ENCODE results near the gene MAGI1. TPM values are rescaled to one million over a fixed set of nuclear protein-coding genes. Genes with fewer than 3 reads are reported as not detected.
"Not testable (repeated sequence)": the region's sequence is repeated elsewhere in the genome, so short reads cannot be mapped to it uniquely, and the experiment has no call there.

MAGI1 gene
- total RNA-seq, 1 donor from 2014 or later, result 10.8 TPM

DNA sequence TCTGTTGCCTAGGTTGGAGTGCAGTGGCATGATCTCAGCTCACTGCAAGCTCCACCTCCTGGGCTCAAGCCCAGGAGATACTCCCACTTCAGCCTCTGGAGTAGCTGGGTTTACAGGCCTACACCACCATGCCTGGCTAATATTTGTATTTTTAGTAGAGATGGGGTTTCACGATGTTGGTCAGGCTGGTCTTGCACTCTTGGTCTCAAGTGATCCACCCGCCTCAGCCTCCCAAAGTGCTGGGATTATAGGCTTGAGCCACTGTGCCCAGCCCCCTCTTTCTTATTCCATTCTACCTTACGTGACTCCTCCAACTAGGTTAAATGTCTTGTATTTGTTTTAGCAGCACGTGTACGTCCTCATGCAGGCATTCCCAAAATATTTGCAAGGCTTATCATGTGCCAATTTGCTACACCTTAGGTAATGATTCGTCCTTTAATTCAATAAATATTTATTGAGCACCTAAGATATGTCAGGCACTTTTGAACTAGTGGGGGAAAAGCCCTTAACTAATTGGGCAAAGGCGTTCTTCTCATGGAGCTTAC, 14.9 kb upstream of the MAGI1 start:
- H3K36me3 Mint-ChIP-seq (ENCODE audit: low read depth), result no peaks in the 10 kb centered on the region
- intact Hi-C loops (cut with micrococcal nuclease), result no loop called here
- no peaks in the 10 kb centered on the region for H3K27me3 Mint-ChIP-seq (ENCODE audit: low read depth)
- H3K4me1 Mint-ChIP-seq (ENCODE audit: low read depth), result no peaks in the 10 kb centered on the region
- H3K9me3 Mint-ChIP-seq, result no peaks in the 10 kb centered on the region
- H3K4me3 Mint-ChIP-seq (ENCODE audit: low read depth), result no peak overlapping the region
- DNase-seq (ENCODE audit: low spot score), result no peak
- H3K27ac Mint-ChIP-seq, result no peak overlapping the region

DNA sequence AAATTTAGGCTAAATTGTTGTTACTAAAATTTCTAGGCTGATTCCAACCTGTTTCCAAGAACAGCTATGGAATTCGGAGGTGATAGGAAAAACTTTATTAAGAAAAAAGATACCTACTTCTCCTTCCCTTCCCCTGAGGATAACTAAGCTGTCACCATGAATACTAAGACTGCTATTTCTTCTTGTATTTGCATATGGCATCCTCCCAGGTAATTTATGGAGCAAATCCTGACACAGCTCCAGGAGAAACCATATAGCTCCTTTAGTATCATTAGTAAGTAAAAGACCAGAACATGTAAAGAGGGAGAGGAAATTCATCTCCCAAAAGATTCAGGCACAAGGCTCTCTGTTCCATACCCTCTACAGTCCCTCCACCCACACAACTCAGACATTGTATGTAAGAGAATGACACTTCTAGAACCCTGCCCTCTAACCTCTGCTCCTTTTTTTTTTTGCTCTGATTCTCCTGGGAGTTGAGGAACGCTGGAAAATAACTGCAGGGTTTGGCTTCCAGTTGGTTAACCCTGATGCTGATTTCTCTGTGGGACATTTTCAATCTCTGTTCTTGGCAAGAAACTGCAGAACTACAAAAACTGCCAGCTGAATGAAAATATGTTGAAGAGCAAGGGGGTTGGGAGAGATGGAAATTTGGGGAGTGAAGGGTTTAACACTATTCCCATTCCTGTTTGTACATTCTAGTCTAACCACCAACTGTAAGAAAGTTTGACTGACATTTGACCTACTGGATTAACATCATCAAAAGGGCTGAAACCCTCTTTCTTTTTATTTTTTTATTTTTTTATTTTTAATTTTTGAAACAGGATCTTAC, 14.2 kb upstream of the MAGI1 start:
- no peaks in the 10 kb centered on the region for H3K27me3 Mint-ChIP-seq (ENCODE audit: low read depth)
- no peaks in the 10 kb centered on the region for H3K36me3 Mint-ChIP-seq (ENCODE audit: low read depth)
- H3K9me3 Mint-ChIP-seq, result no peaks in the 10 kb centered on the region
- no peak overlapping the region for H3K4me3 Mint-ChIP-seq (ENCODE audit: low read depth)
- H3K4me1 Mint-ChIP-seq (ENCODE audit: low read depth), result no peaks in the 10 kb centered on the region
- H3K27ac Mint-ChIP-seq, result no peak overlapping the region
- intact Hi-C loops (cut with micrococcal nuclease), result no loop called here
- no peak for DNase-seq (ENCODE audit: low spot score)

DNA sequence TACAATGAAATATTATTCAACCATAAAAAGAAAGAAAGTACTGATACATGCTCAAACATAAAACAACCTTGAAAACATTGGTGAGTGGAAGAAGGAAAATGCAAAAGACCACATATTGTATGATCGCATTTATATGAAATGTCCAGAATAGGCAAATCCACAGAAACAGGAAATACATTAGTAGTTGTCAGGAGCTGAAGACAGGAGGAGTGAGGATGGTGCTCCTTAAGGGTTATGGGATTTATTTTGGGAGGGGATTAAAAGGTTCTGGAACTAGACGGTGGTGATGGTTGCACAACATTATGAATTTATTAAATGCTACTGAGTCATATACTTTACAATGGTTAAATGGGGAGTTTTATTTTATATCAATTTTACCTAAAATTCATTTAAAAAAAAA, 12.1 kb upstream of the MAGI1 start:
- H3K36me3 Mint-ChIP-seq (ENCODE audit: low read depth), result no peaks in the 10 kb centered on the region
- no peak overlapping the region for H3K4me3 Mint-ChIP-seq (ENCODE audit: low read depth)
- intact Hi-C loops (cut with micrococcal nuclease), result no loop called here
- H3K27ac Mint-ChIP-seq, result no peak overlapping the region
- DNase-seq (ENCODE audit: low spot score), result no peak
- H3K27me3 Mint-ChIP-seq (ENCODE audit: low read depth), result no peaks in the 10 kb centered on the region
- H3K4me1 Mint-ChIP-seq (ENCODE audit: low read depth), result no peaks in the 10 kb centered on the region
- no peaks in the 10 kb centered on the region for H3K9me3 Mint-ChIP-seq

DNA sequence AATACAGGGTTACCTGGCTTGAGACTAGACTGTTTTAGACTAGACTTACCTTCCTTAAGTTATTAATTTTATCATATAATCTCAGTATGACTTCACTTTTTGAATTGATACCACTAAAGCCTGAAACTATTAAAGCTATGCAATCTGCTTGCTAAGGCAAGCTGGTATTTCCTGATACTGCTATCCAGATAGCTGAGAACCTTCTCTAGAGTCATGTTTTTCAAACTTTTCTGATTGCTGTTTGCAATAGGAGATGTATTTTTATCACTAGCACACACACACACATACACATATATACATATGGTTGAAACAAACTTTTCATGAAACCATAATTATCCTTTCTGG, 9.3 kb upstream of the MAGI1 start:
- Mint-ChIP-seq H3K9me3 (no peaks in the 10 kb centered on the region), H3K4me3 (ENCODE audit: low read depth) (no peak overlapping the region), H3K4me1 (ENCODE audit: low read depth) (no peaks in the 10 kb centered on the region), H3K27ac (no peak overlapping the region), H3K27me3 (ENCODE audit: low read depth) (peaks cover 7% of the 10 kb centered on the region), H3K36me3 (ENCODE audit: low read depth) (no peaks in the 10 kb centered on the region)
- DNase-seq (ENCODE audit: low spot score), result no peak
- intact Hi-C loops (cut with micrococcal nuclease), result no loop called here

DNA sequence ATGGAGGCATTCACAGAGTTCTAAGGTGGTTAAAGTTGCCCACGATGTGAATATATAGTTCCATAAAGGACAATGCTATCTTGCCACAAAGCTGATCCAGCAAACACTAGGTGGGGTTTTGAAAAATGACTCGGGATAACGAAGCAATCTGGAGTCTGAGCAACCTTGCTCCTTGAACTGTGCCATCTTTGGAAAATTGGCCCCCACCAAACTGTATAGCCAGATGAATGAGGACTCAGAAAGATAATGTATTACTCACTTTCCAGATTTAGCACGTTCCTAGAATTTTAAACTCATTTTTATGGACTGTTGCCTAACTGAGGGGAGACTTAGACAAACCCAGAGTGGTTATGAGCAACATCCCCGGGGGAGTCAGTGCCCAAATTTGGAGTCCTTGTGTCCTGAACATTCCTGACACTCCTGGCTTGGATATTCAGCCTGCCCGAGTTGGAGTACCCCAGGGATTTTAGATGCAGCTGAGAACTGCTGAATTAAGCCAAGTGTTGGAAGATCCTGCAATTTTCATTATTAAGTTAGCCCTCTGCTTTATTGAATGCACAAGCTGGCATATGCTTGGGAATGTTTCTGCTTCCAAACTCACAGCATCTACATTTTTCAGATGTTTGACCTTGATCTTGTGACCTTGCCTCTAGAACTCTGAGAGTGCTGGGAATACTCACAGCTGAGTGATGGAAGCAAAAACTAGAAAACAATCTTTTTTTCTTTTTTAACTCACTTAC, 8.8 kb upstream of the MAGI1 start:
- peaks cover 12% of the 10 kb centered on the region for H3K27me3 Mint-ChIP-seq (ENCODE audit: low read depth)
- intact Hi-C loops (cut with micrococcal nuclease), result no loop called here

DNA sequence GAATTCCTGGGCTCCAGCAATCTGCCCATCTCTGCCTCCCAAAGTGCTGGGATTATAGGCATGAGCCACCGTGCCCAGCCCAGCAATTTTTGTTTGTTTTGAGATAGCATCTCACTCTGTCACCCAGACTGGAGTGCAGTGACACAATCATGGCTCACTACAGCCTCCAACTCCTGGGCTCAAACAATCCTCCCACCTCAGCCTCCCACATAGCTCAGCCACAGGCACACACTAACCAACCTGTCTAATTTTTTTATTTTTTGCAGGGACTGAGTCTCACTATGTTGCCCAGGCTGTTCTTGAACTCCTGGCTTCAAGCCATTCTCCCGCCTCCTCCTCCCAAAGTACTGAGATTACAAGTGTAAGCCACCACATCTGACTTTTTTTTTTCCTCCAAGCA, 7.6 kb upstream of the MAGI1 start:
- H3K27ac Mint-ChIP-seq; H3K36me3 Mint-ChIP-seq (ENCODE audit: low read depth); DNase-seq (ENCODE audit: low spot score); H3K9me3 Mint-ChIP-seq; H3K4me3 Mint-ChIP-seq (ENCODE audit: low read depth); intact Hi-C loops (cut with micrococcal nuclease); H3K4me1 Mint-ChIP-seq (ENCODE audit: low read depth): not testable (repeated sequence)
- peaks cover 19% of the 10 kb centered on the region for H3K27me3 Mint-ChIP-seq (ENCODE audit: low read depth)

More for the DNA sequence above, 8.8 kb upstream of the MAGI1 start:
- Mint-ChIP-seq H3K36me3 (ENCODE audit: low read depth) (no peaks in the 10 kb centered on the region), H3K9me3 (no peaks in the 10 kb centered on the region), H3K4me1 (ENCODE audit: low read depth) (no peaks in the 10 kb centered on the region), H3K4me3 (ENCODE audit: low read depth) (no peak overlapping the region), H3K27ac (no peak overlapping the region)
- DNase-seq (ENCODE audit: low spot score), result no peak

DNA sequence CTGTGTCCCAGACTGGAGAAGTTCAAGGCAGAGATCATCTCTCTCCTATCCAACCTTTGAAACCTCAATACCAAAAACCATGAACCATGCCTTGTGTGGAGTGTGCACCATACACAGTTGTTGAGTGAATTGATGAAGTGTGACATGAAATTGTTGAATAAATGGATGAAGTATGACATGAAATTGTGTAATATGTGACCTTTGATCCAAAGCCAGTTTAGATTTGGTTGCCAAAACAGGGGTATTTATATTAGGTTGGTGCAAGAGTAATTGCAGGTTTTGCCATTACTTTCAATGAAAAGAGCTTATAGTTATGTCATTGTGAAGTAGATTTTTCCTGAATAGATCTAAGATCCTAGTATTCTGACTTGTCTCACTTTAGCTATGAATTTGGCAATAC, 3.1 kb upstream of the MAGI1 start:
- no peaks in the 10 kb centered on the region for H3K36me3 Mint-ChIP-seq (ENCODE audit: low read depth)
- H3K27me3 Mint-ChIP-seq (ENCODE audit: low read depth), result peaks cover 55% of the 10 kb centered on the region
- H3K4me3 Mint-ChIP-seq (ENCODE audit: low read depth), result no peak overlapping the region
- no peak for DNase-seq (ENCODE audit: low spot score)
- no peaks in the 10 kb centered on the region for H3K9me3 Mint-ChIP-seq
- intact Hi-C loops (cut with micrococcal nuclease), result loop anchor here (5.0 kb wide), 1 partner anchor 255 kb away; no protein-coding TSS in a partner anchor
- H3K4me1 Mint-ChIP-seq (ENCODE audit: low read depth), result peaks cover 10% of the 10 kb centered on the region
- H3K27ac Mint-ChIP-seq, result no peak overlapping the region

DNA sequence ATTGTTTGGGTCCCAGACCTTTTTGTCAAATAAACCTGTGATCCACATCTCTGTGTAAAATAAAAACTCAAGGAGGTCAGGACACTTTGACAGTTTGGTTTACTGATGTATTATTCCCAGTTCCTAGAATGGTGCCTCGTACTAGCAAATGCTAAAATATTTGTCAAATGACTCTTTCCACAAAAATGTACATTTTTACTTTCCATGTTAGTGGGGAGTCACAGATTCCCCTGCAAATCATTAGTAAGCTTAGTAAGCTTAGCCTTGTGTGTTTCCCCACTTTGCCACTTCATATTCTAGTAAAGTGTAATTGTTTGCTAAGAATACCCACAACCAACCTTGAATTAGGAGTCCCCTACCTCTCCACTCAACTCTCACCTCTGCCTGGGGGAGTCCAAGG, 2.4 kb upstream of the MAGI1 start:
- DNase-seq (ENCODE audit: low spot score), result no peak
- intact Hi-C loops (cut with micrococcal nuclease), result loop anchor here (5.0 kb wide), 1 partner anchor 254 kb away; no protein-coding TSS in a partner anchor
- no peak overlapping the region for H3K4me3 Mint-ChIP-seq (ENCODE audit: low read depth)
- H3K36me3 Mint-ChIP-seq (ENCODE audit: low read depth), result no peaks in the 10 kb centered on the region
- H3K27ac Mint-ChIP-seq, result no peak overlapping the region
- H3K9me3 Mint-ChIP-seq, result no peaks in the 10 kb centered on the region
- H3K4me1 Mint-ChIP-seq (ENCODE audit: low read depth), result peaks cover 10% of the 10 kb centered on the region
- H3K27me3 Mint-ChIP-seq (ENCODE audit: low read depth), result peaks cover 58% of the 10 kb centered on the region

DNA sequence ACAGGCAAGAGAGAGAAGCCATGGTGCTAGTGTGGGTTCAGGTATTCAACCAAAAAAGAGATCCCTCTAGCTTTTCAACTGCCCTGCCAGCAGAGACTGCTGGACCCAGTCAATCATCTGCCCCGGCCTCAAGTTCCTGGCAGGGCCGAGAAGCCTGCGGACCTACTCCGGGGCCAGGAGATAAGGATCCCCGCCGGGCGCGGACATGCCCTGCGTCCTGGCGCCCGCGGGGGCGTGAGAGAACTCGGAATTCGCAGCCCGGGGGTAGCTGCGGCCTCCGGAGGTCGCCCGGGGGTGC, 821 bp upstream of the MAGI1 start:
- H3K4me1 Mint-ChIP-seq (ENCODE audit: low read depth), result peaks cover 10% of the 10 kb centered on the region
- intact Hi-C loops (cut with micrococcal nuclease), result loop anchor here (5.0 kb wide), 2 partner anchors 137 to 443 kb away; no protein-coding TSS in a partner anchor
- DNase-seq (ENCODE audit: low spot score), result no peak
- no peaks in the 10 kb centered on the region for H3K36me3 Mint-ChIP-seq (ENCODE audit: low read depth)
- no peaks in the 10 kb centered on the region for H3K9me3 Mint-ChIP-seq
- peaks cover 61% of the 10 kb centered on the region for H3K27me3 Mint-ChIP-seq (ENCODE audit: low read depth)
- H3K27ac Mint-ChIP-seq, result no peak overlapping the region
- H3K4me3 Mint-ChIP-seq (ENCODE audit: low read depth), result peak overlapping the region; percentile 76

DNA sequence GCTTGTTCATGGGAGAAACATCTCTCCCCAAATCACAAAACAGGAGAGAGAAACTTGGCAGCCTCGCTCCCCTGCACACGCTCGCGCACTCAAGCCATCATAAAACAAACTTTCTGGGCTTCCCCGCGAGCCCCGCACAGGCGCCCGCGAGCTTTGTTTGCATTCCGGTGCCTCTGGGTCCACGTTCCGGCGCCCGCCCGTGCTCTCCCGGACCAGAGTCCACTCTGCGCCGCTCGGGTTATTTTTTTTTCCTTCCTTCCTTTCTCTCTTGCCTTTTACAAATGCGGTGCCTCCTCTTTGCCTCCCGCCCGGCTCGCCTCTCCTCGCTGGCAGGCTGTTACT, 363 bp downstream of the MAGI1 start:
- Mint-ChIP-seq H3K4me1 (ENCODE audit: low read depth) (peaks cover 16% of the 10 kb centered on the region), H3K9me3 (no peaks in the 10 kb centered on the region), H3K4me3 (ENCODE audit: low read depth) (peak overlapping the region; percentile 92), H3K27me3 (ENCODE audit: low read depth) (peaks cover 59% of the 10 kb centered on the region), H3K27ac (peak overlapping the region; percentile 89), H3K36me3 (ENCODE audit: low read depth) (no peaks in the 10 kb centered on the region)
- intact Hi-C loops (cut with micrococcal nuclease), result loop anchor here (1.0 to 5.0 kb wide), 3 partner anchors 74 to 444 kb away; no protein-coding TSS in a partner anchor
- DNase-seq (ENCODE audit: low spot score), result no peak

DNA sequence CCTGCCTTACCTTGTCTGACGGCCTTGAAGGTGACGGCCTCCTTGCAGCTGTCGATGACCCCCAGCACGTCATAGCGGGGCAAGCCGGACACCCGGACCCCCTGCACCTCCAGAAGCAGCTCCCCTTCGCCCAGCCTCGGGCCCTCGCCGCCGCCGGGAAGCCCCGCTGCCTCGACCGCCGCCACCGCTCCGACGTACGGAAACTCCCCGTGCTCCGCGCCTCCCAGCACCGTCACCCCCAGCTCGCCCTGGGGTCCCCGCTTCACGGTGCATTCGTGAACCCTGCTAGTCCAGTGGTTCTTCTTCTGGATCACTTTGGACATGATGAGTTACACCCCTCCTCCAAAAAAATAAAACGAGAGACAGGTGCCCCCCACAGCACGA, 740 bp downstream of the MAGI1 start:
- DNase-seq (ENCODE audit: low spot score), result no peak
- H3K4me1 Mint-ChIP-seq (ENCODE audit: low read depth), result peaks cover 19% of the 10 kb centered on the region
- no peaks in the 10 kb centered on the region for H3K9me3 Mint-ChIP-seq
- H3K27me3 Mint-ChIP-seq (ENCODE audit: low read depth), result peaks cover 59% of the 10 kb centered on the region
- intact Hi-C loops (cut with micrococcal nuclease), result loop anchor here (1.0 to 5.0 kb wide), 3 partner anchors 74 to 444 kb away; no protein-coding TSS in a partner anchor
- H3K36me3 Mint-ChIP-seq (ENCODE audit: low read depth), result no peaks in the 10 kb centered on the region
- peak overlapping the region; percentile 89 for H3K27ac Mint-ChIP-seq
- peak overlapping the region; percentile 92 for H3K4me3 Mint-ChIP-seq (ENCODE audit: low read depth)

DNA sequence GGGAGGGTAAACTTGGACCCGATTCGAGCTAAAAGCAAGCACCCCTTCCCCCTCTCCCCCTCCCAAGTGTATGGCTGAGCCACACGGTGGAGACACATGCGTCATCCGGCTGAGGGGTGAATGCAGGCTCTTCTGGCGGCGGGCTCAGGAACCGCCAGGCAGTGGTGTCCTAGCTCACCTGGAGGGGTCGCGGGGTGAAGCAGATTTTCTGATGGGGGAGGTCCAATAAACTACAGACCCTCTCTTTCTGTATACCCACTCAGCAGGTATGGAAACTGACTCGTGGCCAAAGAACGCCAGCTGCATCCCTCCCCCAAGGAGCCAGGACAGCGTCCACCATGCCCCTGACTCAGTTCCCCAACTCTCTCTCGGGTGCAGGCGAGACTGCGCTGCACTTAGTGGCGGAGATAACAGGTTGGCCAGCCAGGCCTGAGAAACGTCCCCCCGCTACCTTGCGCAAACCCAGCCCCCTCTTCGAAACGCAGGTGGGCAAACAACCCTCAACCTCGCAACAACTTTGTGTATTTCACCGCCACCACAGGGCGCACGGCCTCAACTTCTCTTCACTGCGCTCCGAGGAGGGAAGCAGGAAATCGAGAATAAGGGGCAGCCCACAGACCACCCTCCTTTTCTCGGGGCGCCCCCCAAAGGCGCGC, 1.3 kb downstream of the MAGI1 start:
- H3K36me3 Mint-ChIP-seq (ENCODE audit: low read depth), result no peaks in the 10 kb centered on the region
- H3K4me3 Mint-ChIP-seq (ENCODE audit: low read depth), result peak overlapping the region; percentile 92
- H3K27ac Mint-ChIP-seq, result peak overlapping the region; percentile 89
- peaks cover 20% of the 10 kb centered on the region for H3K4me1 Mint-ChIP-seq (ENCODE audit: low read depth)
- intact Hi-C loops (cut with micrococcal nuclease), result loop anchor here (5.0 kb wide), 2 partner anchors 135 to 445 kb away; no protein-coding TSS in a partner anchor
- H3K9me3 Mint-ChIP-seq, result no peaks in the 10 kb centered on the region
- peaks cover 53% of the 10 kb centered on the region for H3K27me3 Mint-ChIP-seq (ENCODE audit: low read depth)
- DNase-seq (ENCODE audit: low spot score), result no peak
